CD4-positive, alpha-beta T cell treated with Interleukin-4 for 4 hours (primary cell): ENCODE results near the gene SMIM10L2A.
"Not testable (repeated sequence)": the region's sequence is repeated elsewhere in the genome, so short reads cannot be mapped to it uniquely, and the experiment has no call there.

ENCODE experiments used
- DNase-seq: peaks from one replicate; pipeline ENCODE4 v3.0.0-alpha.2; 2020

Gene SMIM10L2A

GRCh38 chrX:135421932-135422809, at the start of gene SMIM10L2A:
TSS of gene SMIM10L2A (plus strand) at chrX:135421944. CDS start at chrX:135422132, 188 bp downstream.
- DNase-seq = no peak

- DNase-seq = no peak
Observed at GRCh38 chrX:135373357-135373756, 48.4 kb upstream of the SMIM10L2A start.

GRCh38 chrX:135382260-135382659, 39.5 kb upstream of the SMIM10L2A start:
- DNase-seq = no peak

- DNase-seq = no peak
Observed at GRCh38 chrX:135383249-135383648, 38.5 kb upstream of the SMIM10L2A start.

- peak; percentile 70 for DNase-seq
Observed at GRCh38 chrX:135384161-135384836, 37.4 kb upstream of the SMIM10L2A start.

GRCh38 chrX:135388841-135389240, 32.9 kb upstream of the SMIM10L2A start:
- no peak for DNase-seq

GRCh38 chrX:135389243-135389642, 32.5 kb upstream of the SMIM10L2A start:
- DNase-seq = no peak

GRCh38 chrX:135389717-135390116, 32.0 kb upstream of the SMIM10L2A start:
- no peak for DNase-seq

GRCh38 chrX:135391734-135392133, 30.0 kb upstream of the SMIM10L2A start:
- DNase-seq = no peak

- DNase-seq = no peak
Observed at GRCh38 chrX:135393051-135393450, 28.7 kb upstream of the SMIM10L2A start.

- no peak for DNase-seq
Observed at GRCh38 chrX:135395064-135395463, 26.7 kb upstream of the SMIM10L2A start.

GRCh38 chrX:135396109-135396508, 25.6 kb upstream of the SMIM10L2A start:
- DNase-seq = no peak

GRCh38 chrX:135396566-135396965, 25.2 kb upstream of the SMIM10L2A start:
- DNase-seq = no peak

- no peak for DNase-seq
Observed at GRCh38 chrX:135397652-135398051, 24.1 kb upstream of the SMIM10L2A start.

GRCh38 chrX:135403374-135403773, 18.4 kb upstream of the SMIM10L2A start:
- DNase-seq = no peak

- DNase-seq = not testable (repeated sequence)
Observed at GRCh38 chrX:135406428-135406827, 15.3 kb upstream of the SMIM10L2A start.

- DNase-seq = no peak
Observed at GRCh38 chrX:135408794-135409193, 12.9 kb upstream of the SMIM10L2A start.

GRCh38 chrX:135410861-135411627, 10.7 kb upstream of the SMIM10L2A start:
- DNase-seq = no peak

- DNase-seq = no peak
Observed at GRCh38 chrX:135411893-135412292, 9.9 kb upstream of the SMIM10L2A start.

GRCh38 chrX:135416546-135416945, 5.2 kb upstream of the SMIM10L2A start:
- no peak for DNase-seq

GRCh38 chrX:135420831-135421230, 913 bp upstream of the SMIM10L2A start:
- DNase-seq = no peak

- peak; percentile 84 for DNase-seq
Observed at GRCh38 chrX:135421537-135421931, 210 bp upstream of the SMIM10L2A start.

GRCh38 chrX:135422810-135423168, 1.0 kb downstream of the SMIM10L2A start:
- not testable (repeated sequence) for DNase-seq
